Dermis blood vessel endothelial cell (primary cell): ENCODE measurements around the gene ABCA12. TPM values are rescaled to one million over a fixed set of nuclear protein-coding genes. Genes with fewer than 3 reads are reported as not detected.

Experiments
- DNase-seq: peaks from one replicate; pipeline ENCODE4 v3.0.0; 2010
- total RNA-seq: library from RNA; depleted of rRNA; stranded (reverse); fragments of >200 nt; gene quantifications from 2 replicates; pipeline ENCODE4 v1.2.3, GENCODE V29; 2014

Gene ABCA12
- total RNA-seq, 1 donor from 2014 or later: under 0.01 TPM

DNA sequence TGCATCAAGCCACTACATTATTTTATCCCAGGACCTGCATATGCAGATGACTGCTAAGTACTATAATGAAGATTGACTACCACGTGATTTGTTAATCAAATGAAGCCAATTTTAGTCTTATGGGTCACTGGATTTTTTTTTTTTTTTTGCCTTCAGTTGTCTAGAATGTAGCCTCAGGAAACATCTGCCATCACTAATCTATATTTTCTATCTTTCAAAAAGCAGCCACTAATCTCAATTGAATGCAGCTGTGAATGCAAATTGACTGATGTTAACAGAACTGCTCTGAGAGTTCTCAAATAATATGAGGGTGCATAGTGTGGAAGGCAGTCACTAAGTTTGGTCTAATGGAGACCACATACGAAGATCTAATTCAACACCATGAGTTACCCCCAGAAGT lies 106.3 kb downstream of the ABCA12 start:
- DNase-seq: no peak

DNA sequence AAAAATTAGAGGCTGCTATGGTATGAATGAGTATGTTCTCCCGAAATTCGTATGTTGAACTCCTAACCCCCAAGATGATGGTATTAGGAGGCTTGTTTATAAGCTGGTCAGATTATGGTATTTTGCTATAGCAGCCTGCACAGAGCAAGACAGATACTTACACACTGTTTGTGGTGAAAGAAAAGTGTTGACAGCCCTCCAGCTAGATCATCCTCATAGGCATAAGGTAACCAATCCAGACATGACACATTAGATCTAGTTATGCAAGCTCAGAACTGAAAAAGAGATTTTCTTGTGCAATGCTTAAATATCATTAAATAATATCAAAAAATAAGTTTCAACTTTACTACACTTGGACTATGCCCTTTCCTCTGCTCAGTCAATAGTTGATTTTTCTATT lies 107.1 kb downstream of the ABCA12 start:
- no peak for DNase-seq

DNA sequence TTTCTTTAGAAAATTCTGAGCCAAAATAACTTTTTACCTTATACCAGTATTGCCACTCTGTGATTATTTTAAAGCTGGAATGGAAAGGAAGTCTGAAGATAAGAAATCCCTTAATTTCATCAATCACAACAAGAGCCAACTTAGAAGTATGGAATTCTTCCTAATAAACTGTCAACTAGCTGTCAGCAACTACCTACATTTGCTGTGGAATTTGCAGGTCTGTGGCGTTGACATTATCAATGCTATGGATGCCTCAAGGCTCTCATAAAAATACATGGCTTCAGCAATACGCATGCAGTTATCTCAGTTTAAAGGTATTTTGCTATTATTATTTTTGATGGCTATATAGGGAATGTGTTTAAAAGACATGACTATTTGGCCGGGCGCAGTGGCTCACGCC lies 108.5 kb downstream of the ABCA12 start:
- DNase-seq: no peak

DNA sequence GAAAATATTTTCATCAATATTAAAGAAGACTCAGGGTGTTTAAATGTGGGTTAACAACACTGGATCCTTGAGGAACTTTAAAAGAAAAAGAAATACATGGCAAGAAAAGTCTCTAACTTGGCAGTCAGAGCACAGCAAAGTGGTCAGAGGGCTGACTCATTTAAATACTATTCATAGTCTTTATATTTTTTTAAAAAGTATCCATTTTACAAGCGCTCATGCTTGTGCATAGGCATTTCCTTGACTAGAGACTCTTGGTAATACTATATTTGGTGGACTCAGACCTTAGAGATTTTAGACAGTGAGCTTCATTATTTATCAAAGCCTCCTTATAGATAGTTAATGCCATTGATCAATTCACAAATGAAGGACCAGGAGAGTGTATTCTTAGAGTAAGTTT lies 110.2 kb downstream of the ABCA12 start:
- no peak for DNase-seq

GRCh38 chr2:215027779-215028178 lies 110.6 kb downstream of the ABCA12 start:
- DNase-seq: no peak

DNA sequence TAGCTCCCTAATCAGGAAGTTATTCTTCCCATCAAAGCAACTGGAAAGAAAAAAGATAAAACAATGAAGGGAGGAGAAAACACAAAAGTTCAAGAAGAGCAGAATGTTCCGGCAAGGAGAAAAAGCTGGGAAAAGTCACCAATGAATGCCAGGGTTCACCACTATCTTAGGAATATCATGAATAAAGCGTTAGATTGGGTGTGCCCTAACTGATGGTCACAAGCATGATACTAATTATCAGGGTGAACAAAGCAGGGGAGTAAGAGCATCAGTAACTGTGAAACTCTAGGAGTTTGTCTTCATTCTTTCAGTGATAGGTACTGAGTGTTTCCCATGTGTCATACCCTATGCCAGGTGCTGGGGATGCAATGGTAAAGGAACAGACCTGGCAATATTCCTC lies 115.5 kb downstream of the ABCA12 start:
- no peak for DNase-seq

- DNase-seq: no peak
Observed at GRCh38 chr2:215022418-215022817, 116.0 kb downstream of the ABCA12 start.

GRCh38 chr2:215020283-215020682 lies 118.1 kb downstream of the ABCA12 start:
- no peak for DNase-seq

DNA sequence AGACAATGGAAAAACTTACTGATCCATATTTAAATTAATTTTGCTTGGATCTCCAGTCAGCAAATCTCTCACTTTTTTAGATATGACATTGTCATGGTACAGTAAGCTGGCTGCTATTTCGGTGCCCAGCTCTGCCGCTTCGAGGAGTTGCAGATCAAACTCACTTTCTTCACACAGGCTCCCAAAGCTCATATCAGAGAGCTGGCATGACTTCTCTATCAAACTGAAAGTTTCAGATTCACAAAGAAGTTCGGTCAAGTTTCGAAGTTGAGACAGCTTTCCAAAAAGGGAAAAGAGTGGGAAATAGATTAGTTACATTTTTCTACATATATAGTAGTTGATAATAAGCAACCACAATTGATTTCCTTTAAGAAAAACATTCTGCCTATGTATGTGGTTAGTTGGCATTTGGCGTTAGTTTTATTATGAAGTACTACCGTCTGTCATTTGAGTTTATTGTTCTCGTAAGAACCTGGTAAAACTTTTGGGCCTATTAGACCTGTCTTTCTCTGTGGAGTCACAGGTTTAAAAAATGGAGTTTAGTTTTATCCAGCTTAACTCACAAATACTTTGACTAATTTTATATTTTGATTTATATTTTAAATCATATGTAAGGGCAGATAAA lies 118.8 kb downstream of the ABCA12 start:
- DNase-seq: no peak

DNA sequence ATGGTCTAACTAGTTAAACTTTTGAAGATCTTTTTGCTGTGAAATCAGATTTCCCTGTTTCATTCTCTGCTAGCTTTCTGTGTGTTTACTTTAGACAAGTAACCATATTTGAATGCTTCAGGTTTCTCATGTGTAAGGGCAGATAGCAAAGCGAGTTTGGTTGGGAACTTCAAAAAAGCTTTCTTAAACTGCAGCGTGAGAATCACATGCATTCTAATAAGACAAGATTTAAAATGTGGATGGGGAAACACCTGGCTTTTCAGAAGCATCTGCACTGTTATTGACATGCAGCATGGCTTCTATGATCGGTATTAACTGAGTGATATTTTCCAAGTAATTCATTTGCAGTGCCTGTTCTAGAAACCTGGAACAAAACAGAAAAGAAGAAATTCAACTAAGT lies 119.3 kb downstream of the ABCA12 start:
- DNase-seq: no peak

- DNase-seq: no peak
Observed at GRCh38 chr2:215015421-215015820, 123.0 kb downstream of the ABCA12 start.

DNA sequence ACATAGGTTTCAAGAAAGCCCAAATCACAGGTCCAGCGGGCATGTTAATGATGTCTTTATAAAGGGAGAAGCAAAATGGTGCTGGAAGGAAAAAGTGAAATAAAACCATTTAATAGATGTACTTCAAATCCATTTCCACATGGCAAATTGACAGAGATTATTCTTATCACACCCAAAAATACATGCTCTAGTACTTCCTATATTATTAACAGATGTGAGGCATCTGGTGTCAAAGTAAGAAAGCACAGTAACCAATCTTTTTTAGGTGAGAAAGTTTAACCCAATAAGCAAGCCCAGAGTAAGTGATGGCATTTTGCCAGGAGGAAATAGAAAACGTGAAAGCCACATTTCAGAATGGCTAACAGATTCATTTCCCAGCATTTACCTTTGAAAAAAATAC lies 128.0 kb downstream of the ABCA12 start:
- DNase-seq: no peak

GRCh38 chr2:215003001-215003400 lies 135.4 kb downstream of the ABCA12 start:
- no peak for DNase-seq

DNA sequence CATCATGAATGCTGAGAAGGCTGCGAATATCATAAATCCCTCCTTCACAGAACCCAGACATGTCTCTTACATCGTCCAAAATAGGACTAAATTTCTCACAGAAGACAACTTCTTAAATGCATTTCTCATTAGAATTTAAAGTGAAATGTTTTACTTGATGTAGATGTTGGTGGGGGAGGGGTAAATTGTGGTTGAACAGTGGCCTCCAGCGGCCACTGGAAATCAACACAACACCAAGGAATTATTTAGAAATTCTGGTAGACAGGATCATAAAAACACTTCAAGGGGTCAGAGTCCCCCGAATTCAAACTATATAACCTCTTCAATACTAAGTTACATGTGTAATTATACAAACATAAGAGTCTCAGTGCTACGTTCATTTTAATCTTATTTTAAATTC lies 135.9 kb downstream of the ABCA12 start:
- DNase-seq: peak; percentile 62

DNA sequence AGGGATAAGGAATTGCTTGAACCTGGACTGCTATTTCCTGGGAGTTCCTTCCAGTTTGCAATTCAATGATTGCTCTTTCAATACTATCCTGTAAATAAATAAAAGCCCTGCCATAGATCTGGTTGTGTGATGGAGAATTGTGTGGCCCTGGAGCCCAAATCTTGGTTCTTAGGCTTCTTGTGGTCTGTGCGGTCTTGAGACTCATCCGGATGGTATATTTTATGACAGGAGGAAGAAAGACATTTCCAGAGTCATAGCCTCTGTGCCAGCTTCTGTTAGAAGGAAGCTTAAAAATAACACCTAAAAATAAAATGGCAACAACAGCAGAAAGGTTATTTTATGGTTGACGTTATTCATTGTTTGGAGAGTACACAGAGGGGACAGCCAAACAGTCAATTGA lies 137.7 kb downstream of the ABCA12 start:
- DNase-seq: no peak

DNA sequence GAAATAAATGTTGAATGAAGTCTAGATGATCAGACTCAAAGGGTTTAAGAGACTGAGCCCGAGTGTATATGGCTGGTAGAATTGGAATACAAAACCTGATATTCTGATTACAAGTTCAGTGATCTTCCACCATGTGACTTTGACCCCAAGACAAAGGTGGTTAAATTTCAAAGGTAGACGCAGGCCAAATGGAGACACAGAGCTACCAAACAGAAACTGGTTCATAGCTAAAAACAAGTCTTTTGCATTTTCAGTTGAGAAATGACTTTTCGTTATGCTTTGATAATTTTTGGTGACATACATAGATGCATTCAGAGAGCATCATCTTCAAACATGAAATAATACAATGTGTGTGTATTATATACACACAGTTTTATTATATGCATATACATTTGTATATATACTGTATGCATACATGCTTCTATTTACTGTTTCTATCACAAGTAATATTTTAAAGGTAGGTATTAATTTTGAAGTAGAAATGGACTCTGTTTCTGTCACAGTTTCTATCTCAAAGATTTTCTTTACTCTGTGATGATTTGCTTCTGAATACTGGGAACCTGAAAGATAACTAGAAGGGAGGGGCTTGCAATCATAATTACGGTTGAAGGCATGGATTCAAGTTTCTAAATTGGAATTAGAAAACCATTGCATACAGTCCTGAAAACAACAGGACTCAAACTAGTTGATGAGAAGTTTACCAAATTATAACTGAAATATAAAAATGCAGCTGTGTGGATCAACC lies 142.3 kb downstream of the ABCA12 start:
- DNase-seq: no peak

- DNase-seq: no peak
Observed at GRCh38 chr2:214995409-214995808, 143.0 kb downstream of the ABCA12 start.

DNA sequence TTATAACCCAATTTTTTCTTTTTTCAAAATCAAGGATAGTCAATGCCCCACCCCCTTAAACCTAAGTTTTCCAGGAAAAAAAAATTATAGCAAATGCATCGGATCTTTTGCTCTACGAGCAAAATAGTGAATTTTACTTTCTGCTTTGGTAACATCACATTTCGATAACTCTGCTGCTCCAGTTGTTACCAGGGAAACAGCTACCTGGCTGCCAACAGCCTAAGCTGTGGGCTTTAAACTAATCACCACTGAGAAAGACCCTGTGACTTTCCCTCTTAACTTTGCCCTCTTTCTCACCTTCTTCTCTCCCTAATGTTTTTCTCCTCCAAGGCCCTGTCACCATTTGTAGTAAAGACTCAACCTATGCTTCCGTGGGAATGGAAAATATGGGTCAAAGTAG lies 145.5 kb downstream of the ABCA12 start:
- no peak for DNase-seq

- DNase-seq: no peak
Observed at GRCh38 chr2:214989187-214989586, 149.2 kb downstream of the ABCA12 start.

DNA sequence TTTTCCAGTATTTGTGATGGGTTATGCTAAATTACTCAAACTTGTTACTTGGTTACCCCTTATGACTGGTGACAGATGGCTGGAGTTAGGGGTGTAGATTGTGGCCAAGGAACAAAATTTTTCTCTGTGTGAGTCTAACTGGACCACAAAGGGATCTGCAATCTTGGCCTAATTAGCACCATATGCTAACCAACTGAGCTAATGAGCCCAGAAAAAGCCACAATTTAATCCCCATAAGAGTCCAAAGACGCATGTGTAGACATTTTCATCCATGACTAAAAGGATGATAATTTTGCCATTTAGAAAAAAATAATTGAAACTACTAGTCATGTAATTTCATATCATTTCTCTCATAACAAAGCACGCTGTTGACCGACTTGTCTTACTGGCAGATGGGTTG lies 151.2 kb downstream of the ABCA12 start:
- no peak for DNase-seq

DNA sequence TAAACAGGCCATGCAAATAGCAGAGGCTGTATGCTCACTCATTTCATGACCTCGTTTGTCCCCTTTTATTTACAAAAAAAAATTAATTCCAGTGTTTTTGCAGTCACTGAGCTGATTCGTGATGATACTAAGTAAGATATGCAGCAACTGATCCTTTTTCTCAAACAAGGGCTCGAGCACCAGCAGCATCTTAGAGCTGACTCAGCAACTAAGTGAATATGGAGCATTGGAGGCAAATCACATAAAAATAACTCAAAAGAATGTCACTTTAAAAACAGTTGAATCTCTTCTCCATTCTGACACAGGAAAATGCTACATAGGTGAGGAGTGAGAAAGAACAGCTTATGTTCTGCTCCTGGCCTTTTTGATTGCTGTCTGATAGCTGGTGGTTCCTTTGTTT lies 152.8 kb downstream of the ABCA12 start:
- no peak for DNase-seq

GRCh38 chr2:214966420-214966819 lies 172.0 kb downstream of the ABCA12 start:
- DNase-seq: no peak

GRCh38 chr2:214960677-214961076 lies 177.7 kb downstream of the ABCA12 start:
- DNase-seq: no peak

DNA sequence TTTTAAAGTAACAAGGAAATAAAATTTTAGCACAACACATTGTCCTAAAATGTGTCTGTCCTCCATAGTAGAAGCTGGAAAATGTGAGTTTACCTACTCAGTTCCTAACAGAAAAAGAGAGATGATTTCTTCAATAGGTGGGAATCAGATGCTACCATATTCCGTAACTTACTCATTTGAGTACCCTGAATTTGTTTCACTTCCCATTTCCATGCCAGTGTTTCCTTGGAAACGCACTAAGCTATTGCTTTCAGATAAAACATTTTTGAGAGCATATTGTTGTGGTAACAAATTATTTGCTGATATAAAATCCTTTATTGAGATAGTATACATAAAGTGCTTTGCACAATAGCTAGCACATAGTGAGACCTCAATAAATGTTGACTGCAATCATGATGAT lies 191.5 kb downstream of the ABCA12 start:
- DNase-seq: no peak

DNA sequence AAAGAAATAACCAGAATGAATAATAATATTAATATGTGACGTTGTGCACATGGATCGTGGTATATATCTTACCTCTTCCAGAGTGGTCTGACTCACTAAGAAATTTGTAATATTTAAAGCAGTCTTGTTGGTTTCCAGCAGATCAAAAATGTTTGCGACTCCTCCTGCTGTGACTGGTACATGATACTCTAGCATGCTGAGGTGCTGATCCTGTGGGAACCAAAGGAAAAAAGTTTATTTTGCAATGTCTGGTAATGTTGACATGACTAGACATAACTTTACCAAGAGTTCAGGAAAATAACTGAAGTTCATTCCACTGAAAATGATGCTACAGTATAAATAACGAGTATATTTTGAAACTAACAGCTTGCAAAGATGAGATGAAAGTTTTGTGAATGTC lies 204.4 kb downstream of the ABCA12 start:
- no peak for DNase-seq
